BE2C (cell line): ENCODE data around the gene SLC9A1.
"Not testable (repeated sequence)": the region's sequence is repeated elsewhere in the genome, so short reads cannot be mapped to it uniquely, and the experiment has no call there.

Experiments
- DNase-seq: peaks from one replicate; pipeline ENCODE4 v3.0.0-alpha.2; 2020
- H3K27me3 ChIP-seq: fragments of 250-450 bp; sonication (Bioruptor Pico); 2 replicates; pipeline ENCODE4 v1.5.1; 2020; ENCODE audit warnings: mild to moderate bottlenecking
- H3K36me3 ChIP-seq: fragments of 250-450 bp; sonication (Bioruptor Pico); 2 replicates; pipeline ENCODE4 v1.5.1; 2020; ENCODE audit warnings: mild to moderate bottlenecking
- H3K4me1 ChIP-seq: fragments of 250-450 bp; sonication (Bioruptor Pico); 2 replicates; pipeline ENCODE4 v1.5.1; 2020
- H3K4me3 ChIP-seq: 2 replicates; pipeline ENCODE4 v1.5.1; 2011; ENCODE audit warnings: low read depth, low read length
- H3K9me3 ChIP-seq: fragments of 250-450 bp; sonication (Bioruptor Pico); 2 replicates; pipeline ENCODE4 v1.5.1; 2020
- CTCF ChIP-seq: IDR thresholded peaks from 2 replicates; pipeline ENCODE4 v1.5.1; 2012; ENCODE audit warnings: mild to moderate bottlenecking, low read depth, low read length

Gene SLC9A1

GRCh38 chr1:27179979-27180378 is 25.1 kb upstream of the SLC9A1 start:
- DNase-seq = no peak
- H3K4me1 ChIP-seq = no peaks in the 10 kb centered on the region
- H3K36me3 ChIP-seq = no peaks in the 10 kb centered on the region
- H3K4me3 ChIP-seq = no peak overlapping the region
- no peaks in the 10 kb centered on the region for H3K27me3 ChIP-seq
- TF ChIP-seq CTCF = no peak
- H3K9me3 ChIP-seq = no peaks in the 10 kb centered on the region

- Histone ChIP-seq H3K36me3 (no peaks in the 10 kb centered on the region), H3K9me3 (no peaks in the 10 kb centered on the region), H3K4me3 (no peak overlapping the region), H3K4me1 (no peaks in the 10 kb centered on the region), H3K27me3 (no peaks in the 10 kb centered on the region)
- TF ChIP-seq CTCF = no peak
- no peak for DNase-seq
These were observed 24.5 kb upstream of the SLC9A1 start for GRCh38 chr1:27179379-27179778.

- no peak for TF ChIP-seq CTCF
- DNase-seq = no peak
- H3K27me3 ChIP-seq = no peaks in the 10 kb centered on the region
- H3K4me1 ChIP-seq = no peaks in the 10 kb centered on the region
- no peaks in the 10 kb centered on the region for H3K36me3 ChIP-seq
- H3K4me3 ChIP-seq = no peak overlapping the region
- H3K9me3 ChIP-seq = no peaks in the 10 kb centered on the region
These were observed 22.0 kb upstream of the SLC9A1 start for GRCh38 chr1:27176954-27177353.

GRCh38 chr1:27176323-27176722 is 21.4 kb upstream of the SLC9A1 start:
- no peak for DNase-seq

GRCh38 chr1:27172992-27173391 is 18.1 kb upstream of the SLC9A1 start:
- not testable (repeated sequence) for H3K36me3 ChIP-seq, DNase-seq, H3K9me3 ChIP-seq, H3K4me1 ChIP-seq, H3K4me3 ChIP-seq, H3K27me3 ChIP-seq

More at GRCh38 chr1:27176323-27176722, 21.4 kb upstream of the SLC9A1 start:
- H3K4me1 ChIP-seq = no peaks in the 10 kb centered on the region
- H3K36me3 ChIP-seq = no peaks in the 10 kb centered on the region
- no peak for TF ChIP-seq CTCF
- H3K27me3 ChIP-seq = no peaks in the 10 kb centered on the region
- H3K4me3 ChIP-seq = no peak overlapping the region
- H3K9me3 ChIP-seq = no peaks in the 10 kb centered on the region

GRCh38 chr1:27166929-27167328 is 12.0 kb upstream of the SLC9A1 start:
- Histone ChIP-seq H3K36me3 (no peaks in the 10 kb centered on the region), H3K9me3 (no peaks in the 10 kb centered on the region), H3K27me3 (no peaks in the 10 kb centered on the region), H3K4me1 (no peaks in the 10 kb centered on the region), H3K4me3 (no peak overlapping the region)
- no peak for DNase-seq
- no peak for TF ChIP-seq CTCF

- TF ChIP-seq CTCF = no peak
- Histone ChIP-seq H3K4me1 (no peaks in the 10 kb centered on the region), H3K9me3 (no peaks in the 10 kb centered on the region), H3K36me3 (no peaks in the 10 kb centered on the region), H3K27me3 (no peaks in the 10 kb centered on the region), H3K4me3 (no peak overlapping the region)
- DNase-seq = no peak
These were observed 11.5 kb upstream of the SLC9A1 start for GRCh38 chr1:27166351-27166802.
